Fibroblast of gingiva (primary cell): ENCODE measurements around the gene CCDC74B.
A peak's percentile ranks its signal among the peaks of the same experiment; 100 is the strongest.
"Not testable (repeated sequence)": the region's sequence is repeated elsewhere in the genome, so short reads cannot be mapped to it uniquely, and the experiment has no call there.

Source experiments
- DNase-seq: peaks from one replicate; pipeline ENCODE4 v3.0.0-alpha.2; 2011; ENCODE audit warnings: low read depth

Gene CCDC74B

DNA sequence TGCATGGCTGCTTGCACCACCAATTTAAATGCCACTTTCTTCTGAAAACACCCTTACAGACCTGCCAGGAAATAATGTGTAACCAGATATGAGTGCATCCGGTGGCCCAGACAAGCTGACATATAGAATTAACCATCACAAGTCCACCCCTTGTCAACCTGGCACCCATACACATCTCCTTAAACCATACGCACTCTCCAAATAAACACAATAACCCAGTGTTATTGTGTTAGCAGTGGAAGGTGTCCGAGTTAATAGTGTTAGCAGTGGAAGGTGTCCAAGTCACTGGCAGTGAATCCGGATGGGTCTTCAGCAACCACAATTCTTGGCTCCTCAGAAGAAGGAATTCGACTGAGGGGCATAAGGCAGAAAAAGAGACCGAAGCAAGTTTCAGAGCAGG is 3.6 kb upstream of the CCDC74B start:
- DNase-seq: not testable (repeated sequence)

GRCh38 chr2:130143266-130144039 is 1.5 kb downstream of the CCDC74B start:
- DNase-seq: not testable (repeated sequence)

DNA sequence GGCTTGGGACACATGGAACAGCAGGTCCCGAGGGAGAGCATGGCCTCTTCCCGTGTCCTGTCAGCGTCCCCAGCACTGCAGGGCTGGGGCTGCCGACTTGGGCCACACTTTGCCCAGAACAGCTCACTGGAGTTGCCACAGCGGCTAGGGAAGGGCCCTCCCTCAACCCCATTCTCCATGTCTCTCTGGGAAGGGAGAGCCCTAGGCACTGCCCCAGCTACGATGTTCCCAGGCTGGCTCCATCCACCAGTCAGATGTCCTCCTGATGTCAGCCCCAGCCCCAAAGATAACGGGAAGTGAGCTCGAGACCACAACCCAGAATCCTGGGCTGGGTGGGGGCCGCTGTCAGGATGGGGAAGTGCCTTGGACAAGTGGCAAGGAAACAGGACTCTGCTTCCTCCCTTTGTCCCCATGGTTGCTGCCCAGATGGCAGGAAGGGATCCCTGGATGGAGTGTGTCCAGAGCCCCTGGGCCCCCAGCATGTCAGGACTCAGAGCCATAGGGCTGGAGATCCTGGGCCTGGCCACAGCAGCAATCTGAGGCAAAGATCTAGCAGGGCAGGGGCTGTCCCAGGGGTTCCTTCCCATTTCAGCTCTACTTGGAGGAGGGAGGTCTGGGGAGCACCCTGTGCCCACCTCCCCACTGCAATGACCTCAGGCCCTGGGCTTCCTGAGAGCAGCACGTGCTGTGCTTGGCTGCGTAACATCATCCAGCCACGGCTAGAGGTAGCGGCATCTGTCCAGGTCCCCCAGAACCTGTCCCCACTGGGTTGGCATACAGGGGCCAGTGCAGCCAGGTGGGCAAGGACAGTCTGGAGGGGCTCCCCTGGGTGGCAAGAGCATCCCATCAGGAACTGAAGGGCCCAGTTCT is 2.3 kb downstream of the CCDC74B start:
- DNase-seq: not testable (repeated sequence)

DNA sequence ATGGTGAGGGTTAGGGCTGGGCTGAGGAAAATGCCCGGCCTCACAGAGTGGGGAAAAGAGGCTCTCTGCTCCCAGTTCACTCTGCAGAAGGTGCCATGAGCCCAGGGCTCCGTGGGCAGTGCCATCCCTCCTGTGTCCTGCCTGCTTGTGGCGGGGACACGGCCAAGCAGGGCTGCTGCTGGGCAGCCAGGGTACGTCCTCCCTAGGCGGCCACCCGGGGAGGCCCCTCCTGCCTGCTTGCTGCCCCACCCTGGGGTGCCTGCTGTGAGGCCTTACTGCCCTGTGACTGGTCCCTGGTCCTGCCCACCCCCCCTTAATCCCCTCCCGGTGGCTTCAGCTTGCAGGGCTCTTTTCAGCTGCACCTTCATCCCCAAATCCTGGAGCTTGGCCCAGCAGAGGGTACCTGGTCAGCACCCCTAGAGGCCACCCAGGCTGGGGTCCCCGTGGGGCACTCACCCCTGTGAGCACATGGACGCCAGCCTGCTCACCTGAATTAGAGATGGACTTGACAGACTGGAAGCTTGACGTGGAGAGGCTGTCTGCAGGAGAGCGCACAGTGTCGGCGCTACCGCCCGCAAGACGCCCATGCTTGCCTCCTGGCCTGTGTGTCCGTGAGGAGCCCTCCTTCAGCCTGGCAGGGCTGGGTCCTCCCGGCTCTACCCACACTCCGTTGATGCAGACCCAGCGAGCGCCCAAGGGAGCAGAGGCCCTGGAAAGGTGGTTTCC is 3.1 kb downstream of the CCDC74B start:
- DNase-seq: not testable (repeated sequence)

DNA sequence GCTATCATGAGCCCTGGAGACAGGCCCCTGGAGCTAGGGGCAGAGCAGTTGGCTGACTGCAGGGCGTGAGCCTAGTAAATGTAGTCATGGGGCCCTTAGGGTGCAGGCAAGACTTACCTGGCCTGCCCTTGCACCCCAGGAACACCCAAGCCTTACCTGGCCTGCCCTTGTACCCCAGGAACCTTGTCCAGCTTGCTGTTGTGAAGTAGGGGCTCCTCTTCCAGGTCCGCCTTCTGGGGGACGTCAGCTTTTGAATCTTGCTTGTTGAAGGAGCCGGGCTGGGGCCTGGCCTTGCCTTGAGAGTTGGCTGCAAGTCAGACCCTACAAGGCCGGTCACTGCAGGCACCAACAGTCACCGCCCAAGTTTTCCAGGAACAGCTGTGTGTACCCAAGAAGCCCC is 3.9 kb downstream of the CCDC74B start:
- not testable (repeated sequence) for DNase-seq

DNA sequence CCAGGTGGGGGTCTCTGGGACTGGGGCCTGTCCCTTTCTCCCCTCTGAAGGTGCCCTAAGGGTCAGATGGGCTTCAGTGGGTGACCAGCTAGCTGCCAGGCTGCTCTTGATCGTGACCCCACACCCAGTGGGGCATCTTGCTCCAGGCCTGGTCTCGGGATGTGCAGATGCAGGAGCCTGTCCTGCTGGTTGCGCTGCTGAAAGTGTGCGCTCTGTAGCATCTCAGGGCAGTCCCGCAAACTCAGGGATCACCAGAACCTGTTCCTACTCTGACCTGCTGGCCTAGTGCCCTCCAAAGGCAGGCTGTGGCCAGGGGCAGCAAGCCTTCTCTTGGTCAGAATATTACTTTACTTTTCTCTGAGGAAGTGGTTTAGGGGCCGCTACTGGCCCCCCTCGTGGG is 4.4 kb downstream of the CCDC74B start:
- not testable (repeated sequence) for DNase-seq

- not testable (repeated sequence) for DNase-seq
Measured at GRCh38 chr2:130139331-130140280, 5.3 kb downstream of the CCDC74B start.

GRCh38 chr2:130138841-130139251 is 6.1 kb downstream of the CCDC74B start:
- DNase-seq: not testable (repeated sequence)

DNA sequence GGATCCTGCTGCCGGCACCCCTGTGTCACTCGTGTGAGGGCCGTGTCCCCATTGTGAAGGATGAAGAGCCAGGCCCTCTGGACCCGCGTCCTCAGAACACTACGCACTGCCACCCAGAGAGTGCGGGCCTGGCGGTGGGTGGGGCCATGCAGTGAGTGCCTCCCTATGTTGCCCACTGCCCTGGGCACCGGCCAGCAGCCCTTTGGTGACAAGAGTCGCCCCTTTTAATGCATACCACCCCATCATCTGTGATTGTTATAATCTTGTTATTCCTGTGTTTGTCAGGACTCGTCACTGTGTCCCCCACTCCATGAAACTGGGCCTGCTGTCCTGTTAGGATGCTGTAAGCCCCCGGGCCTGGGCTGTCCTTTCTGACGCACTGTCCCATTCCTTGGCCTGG is 6.6 kb downstream of the CCDC74B start:
- DNase-seq: not testable (repeated sequence)

DNA sequence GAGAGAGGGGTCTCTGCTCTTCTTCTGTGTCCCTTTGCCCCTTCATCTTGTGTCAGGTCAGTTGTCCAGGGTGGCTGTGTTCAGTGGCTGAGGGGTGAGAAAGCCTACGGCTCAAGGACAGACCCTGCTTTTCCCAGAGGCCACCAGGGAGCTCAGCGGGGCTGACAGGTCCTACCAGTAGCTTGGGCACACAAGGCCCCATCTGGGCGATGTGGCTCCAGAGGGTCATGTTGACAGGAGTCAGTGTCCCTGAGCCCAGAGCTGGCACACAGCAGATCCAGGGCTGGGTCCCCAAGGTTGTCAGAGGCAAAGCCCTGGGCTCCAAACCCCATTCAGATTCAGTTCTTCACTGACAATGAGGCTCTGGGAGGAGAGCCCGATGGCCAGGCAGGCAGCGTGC is 7.8 kb downstream of the CCDC74B start:
- DNase-seq: not testable (repeated sequence)

DNA sequence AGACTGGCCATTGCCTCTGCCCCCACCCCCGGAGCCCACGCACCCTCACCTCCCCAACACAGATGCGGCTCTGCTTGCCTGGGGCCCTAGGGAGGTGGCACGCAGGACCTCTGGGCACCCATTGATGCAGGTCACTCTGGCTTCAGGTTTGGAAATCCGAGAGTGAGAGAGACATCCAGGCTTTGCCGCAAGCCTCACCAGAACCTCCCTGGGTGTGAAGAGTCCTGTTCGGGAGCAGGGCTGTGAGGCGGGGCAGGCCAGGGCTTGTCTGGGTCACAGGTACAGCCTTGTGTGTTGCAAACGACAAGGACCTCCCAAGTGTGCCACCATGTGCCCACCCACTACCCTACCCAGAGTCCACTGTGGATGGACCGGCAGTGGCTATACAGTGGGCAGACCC is 8.4 kb downstream of the CCDC74B start:
- DNase-seq: not testable (repeated sequence)

GRCh38 chr2:130135692-130136541 is 9.0 kb downstream of the CCDC74B start:
- DNase-seq: peak; percentile 0

DNA sequence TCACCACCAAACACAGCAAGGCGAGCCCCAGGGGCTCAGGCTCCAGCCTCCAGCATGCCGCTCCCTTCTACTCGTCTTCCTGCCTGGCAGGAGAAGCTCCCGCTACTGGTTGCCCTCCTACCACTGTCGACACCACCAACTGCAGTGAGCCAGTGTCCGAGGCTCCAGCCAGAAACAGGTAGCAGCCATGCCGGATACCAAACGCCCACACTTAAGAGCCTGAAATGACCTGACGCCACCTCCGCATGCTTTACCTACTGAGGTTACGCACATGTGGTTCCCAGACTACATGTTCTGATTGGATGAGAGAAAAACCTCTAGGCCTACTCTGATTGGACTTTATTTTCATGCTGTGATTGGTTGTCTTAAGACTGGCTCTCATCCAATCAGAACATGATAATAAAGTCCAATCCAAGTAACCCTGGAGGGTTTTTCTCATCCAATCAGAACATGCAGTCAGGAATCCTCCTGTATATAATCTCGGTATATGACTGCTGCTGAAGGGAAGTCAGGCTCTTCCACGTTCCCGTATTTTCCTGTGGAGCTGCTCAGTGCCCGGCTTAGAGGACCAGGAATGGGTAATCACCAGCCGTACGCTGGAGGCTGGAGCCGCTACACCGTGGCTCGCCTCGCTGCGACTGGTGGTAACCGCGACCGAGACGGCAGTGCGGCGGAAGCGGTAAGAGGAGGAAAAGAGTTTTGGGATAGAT is 15.6 kb downstream of the CCDC74B start, which contains the start of gene POTEF:
Gene POTEF (minus strand): TSS at position 103 of the 710 bp plus-strand sequence. CDS start 8,707 bp downstream, outside the sequence.
- not testable (repeated sequence) for DNase-seq

- not testable (repeated sequence) for DNase-seq
Measured at GRCh38 chr2:130128464-130128863, 16.4 kb downstream of the CCDC74B start.

DNA sequence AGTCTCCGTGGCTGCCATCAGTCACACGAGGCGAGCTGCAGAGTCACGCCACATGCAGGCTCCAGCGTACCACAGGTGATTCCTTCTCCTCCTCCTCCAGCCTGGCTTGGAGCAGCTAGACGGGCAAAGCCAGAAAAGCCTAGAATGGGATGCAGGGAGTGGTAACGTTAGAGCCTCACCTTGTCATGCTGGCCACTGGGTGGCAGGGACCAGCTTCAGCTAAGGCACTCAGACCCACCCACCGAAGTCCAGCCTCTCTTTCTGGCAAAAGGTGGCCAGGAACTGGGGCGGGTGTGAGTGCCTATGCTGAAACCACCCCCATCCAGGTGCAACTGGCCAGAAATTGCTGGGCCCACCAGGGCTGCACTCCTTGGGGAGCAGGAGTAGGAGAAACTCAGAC is 17.2 kb downstream of the CCDC74B start:
- DNase-seq: not testable (repeated sequence)

GRCh38 chr2:130120924-130121323 is 24.0 kb downstream of the CCDC74B start:
- not testable (repeated sequence) for DNase-seq

- not testable (repeated sequence) for DNase-seq
Measured at GRCh38 chr2:130102597-130103363, 42.1 kb downstream of the CCDC74B start.
